ENCODE data around the gene WNT10A.

The WNT10A gene

DNA sequence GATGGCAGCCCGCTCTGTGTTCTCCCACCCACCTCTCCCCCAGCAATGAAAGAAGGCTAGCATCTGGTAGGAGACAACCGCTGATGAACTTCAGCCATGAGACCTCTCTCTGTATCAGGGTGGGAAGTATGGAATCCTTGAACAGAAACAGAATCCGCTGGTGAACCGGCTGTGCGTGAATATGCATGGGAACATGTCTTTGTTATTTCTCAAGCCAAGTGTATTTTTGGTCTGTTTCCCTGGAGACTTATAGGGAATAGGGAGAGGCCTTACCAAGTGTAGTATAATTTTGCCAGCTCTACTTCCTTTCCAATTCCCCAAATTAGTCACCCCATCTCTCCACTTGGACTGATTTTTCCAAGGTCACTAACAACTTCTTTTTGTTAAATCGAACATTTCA is 30.1 kb downstream of the WNT10A start:
- no peak overlapping the region for H3K9ac ChIP-seq (ENCODE audit: low read length)

DNA sequence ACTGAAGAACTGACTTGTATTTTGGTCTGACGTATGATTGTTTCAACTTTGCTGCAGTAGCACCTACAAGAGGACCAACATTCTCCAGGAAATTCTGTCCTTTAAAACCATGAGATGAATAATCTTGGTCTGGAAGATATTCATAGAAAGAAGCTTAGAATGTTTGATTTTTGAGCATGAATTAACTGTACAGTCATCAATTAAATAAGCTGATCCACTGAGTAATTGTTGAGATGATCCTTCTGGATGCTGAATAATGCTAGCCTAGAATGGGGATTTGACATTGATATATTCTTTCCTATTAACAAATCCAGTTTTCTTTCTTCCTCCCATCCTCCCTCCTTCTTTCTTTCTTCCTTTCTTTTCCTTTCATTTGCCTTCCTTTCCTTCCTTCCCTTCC is 39.9 kb downstream of the WNT10A start:
- H3K9ac ChIP-seq (ENCODE audit: low read length): no peak overlapping the region
- H3K9me2 ChIP-seq (ENCODE audit: low read depth, low read length): no peaks in the 10 kb centered on the region
- no peak overlapping the region for H3K27ac ChIP-seq (ENCODE audit: low read depth, low read length, poor library complexity, severe bottlenecking)
- TF ChIP-seq, protein P1, sequence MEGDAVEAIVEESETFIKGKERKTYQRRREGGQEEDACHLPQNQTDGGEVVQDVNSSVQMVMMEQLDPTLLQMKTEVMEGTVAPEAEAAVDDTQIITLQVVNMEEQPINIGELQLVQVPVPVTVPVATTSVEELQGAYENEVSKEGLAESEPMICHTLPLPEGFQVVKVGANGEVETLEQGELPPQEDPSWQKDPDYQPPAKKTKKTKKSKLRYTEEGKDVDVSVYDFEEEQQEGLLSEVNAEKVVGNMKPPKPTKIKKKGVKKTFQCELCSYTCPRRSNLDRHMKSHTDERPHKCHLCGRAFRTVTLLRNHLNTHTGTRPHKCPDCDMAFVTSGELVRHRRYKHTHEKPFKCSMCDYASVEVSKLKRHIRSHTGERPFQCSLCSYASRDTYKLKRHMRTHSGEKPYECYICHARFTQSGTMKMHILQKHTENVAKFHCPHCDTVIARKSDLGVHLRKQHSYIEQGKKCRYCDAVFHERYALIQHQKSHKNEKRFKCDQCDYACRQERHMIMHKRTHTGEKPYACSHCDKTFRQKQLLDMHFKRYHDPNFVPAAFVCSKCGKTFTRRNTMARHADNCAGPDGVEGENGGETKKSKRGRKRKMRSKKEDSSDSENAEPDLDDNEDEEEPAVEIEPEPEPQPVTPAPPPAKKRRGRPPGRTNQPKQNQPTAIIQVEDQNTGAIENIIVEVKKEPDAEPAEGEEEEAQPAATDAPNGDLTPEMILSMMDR (IDR thresholded peaks at IDR 0.05; ENCODE audit: low read length): no peak
- no peak for TF ChIP-seq EZH2 (IDR thresholded peaks at IDR 0.05; ENCODE audit: borderline replicate concordance, low read length)
- H3K9me3 ChIP-seq (ENCODE audit: low read length): no peaks in the 10 kb centered on the region
- no peaks in the 10 kb centered on the region for H3K27me3 ChIP-seq (ENCODE audit: insufficient read depth, low read length)
- H3K4me2 ChIP-seq (ENCODE audit: low read length): no peak overlapping the region
- no peak overlapping the region for H3K4me3 ChIP-seq (ENCODE audit: low read depth, low read length, poor library complexity, severe bottlenecking)
- no peaks in the 10 kb centered on the region for H3F3A ChIP-seq (ENCODE audit: insufficient read depth, low read length)
- no peaks in the 10 kb centered on the region for H3K36me3 ChIP-seq (ENCODE audit: insufficient read depth, low read length)
- no peaks in the 10 kb centered on the region for H3K79me2 ChIP-seq (ENCODE audit: insufficient read depth, low read length)
- no peaks in the 10 kb centered on the region for H3K4me1 ChIP-seq (ENCODE audit: insufficient read depth, low read length, severe bottlenecking)
- no peaks in the 10 kb centered on the region for H4K20me1 ChIP-seq (ENCODE audit: insufficient read depth, low read length)
- no peak overlapping the region for H2AFZ ChIP-seq (ENCODE audit: low read length)

More for the DNA sequence above, 30.1 kb downstream of the WNT10A start:
- Histone ChIP-seq H2AFZ (ENCODE audit: low read length) (no peak overlapping the region), H3K9me3 (ENCODE audit: low read length) (no peaks in the 10 kb centered on the region), H3F3A (ENCODE audit: insufficient read depth, low read length) (no peaks in the 10 kb centered on the region), H3K9me2 (ENCODE audit: low read depth, low read length) (no peaks in the 10 kb centered on the region), H3K4me2 (ENCODE audit: low read length) (no peak overlapping the region), H4K20me1 (ENCODE audit: insufficient read depth, low read length) (no peaks in the 10 kb centered on the region), H3K4me1 (ENCODE audit: insufficient read depth, low read length, severe bottlenecking) (peaks cover 20% of the 10 kb centered on the region), H3K27ac (ENCODE audit: low read depth, low read length, poor library complexity, severe bottlenecking) (no peak overlapping the region), H3K36me3 (ENCODE audit: insufficient read depth, low read length) (no peaks in the 10 kb centered on the region), H3K79me2 (ENCODE audit: insufficient read depth, low read length) (no peaks in the 10 kb centered on the region), H3K4me3 (ENCODE audit: low read depth, low read length, poor library complexity, severe bottlenecking) (no peak overlapping the region), H3K27me3 (ENCODE audit: insufficient read depth, low read length) (no peaks in the 10 kb centered on the region)
- TF ChIP-seq EZH2 (IDR thresholded peaks at IDR 0.05; ENCODE audit: borderline replicate concordance, low read length): no peak
- TF ChIP-seq, protein P1 (IDR thresholded peaks at IDR 0.05; ENCODE audit: low read length): no peak

DNA sequence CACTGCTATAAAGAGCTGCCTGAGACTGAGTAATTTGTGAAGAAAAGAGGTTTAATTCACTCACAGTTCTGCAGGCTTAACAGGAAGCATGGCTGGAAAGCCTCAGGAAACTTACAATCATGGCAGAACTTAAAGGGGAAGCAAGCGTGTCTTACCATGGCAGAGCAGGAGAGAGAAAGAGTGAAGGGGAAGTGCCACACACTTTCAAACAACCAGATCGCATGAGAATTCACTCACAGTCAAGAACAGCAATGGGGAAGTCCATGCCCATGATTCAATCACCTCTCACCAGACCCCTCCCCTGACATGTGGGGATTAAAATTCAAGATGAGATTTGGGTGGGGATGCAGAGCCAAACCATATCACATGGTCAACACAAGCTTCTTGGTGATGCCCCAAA is 44.1 kb downstream of the WNT10A start:
- Histone ChIP-seq H3K4me1 (ENCODE audit: insufficient read depth, low read length, severe bottlenecking) (no peaks in the 10 kb centered on the region), H3K27me3 (ENCODE audit: insufficient read depth, low read length) (no peaks in the 10 kb centered on the region), H3K4me3 (ENCODE audit: low read depth, low read length, poor library complexity, severe bottlenecking) (no peak overlapping the region), H3K27ac (ENCODE audit: low read depth, low read length, poor library complexity, severe bottlenecking) (no peak overlapping the region), H3K79me2 (ENCODE audit: insufficient read depth, low read length) (no peaks in the 10 kb centered on the region), H2AFZ (ENCODE audit: low read length) (no peak overlapping the region), H3F3A (ENCODE audit: insufficient read depth, low read length) (no peaks in the 10 kb centered on the region), H4K20me1 (ENCODE audit: insufficient read depth, low read length) (no peaks in the 10 kb centered on the region), H3K9me3 (ENCODE audit: low read length) (no peaks in the 10 kb centered on the region), H3K36me3 (ENCODE audit: insufficient read depth, low read length) (no peaks in the 10 kb centered on the region), H3K9ac (ENCODE audit: low read length) (no peak overlapping the region), H3K4me2 (ENCODE audit: low read length) (no peak overlapping the region), H3K9me2 (ENCODE audit: low read depth, low read length) (no peaks in the 10 kb centered on the region)
- no peak for TF ChIP-seq EZH2 (IDR thresholded peaks at IDR 0.05; ENCODE audit: borderline replicate concordance, low read length)
- TF ChIP-seq, protein P1 (IDR thresholded peaks at IDR 0.05; ENCODE audit: low read length): no peak
